Liver (tissue), 3 donors: Measurements from ENCODE around the gene GALNT1.

Source experiments
- CTCF ChIP-seq: fragments of 150-350 bp; IDR thresholded peaks from 2 replicates; pipeline ENCODE4 v1.5.1; 2017; ENCODE audit warnings: improper control_type of control experiment, low read depth, low read length; ENCODE audit not compliant: missing input control
- GABPA ChIP-seq, 2 donors: IDR thresholded peaks in 1 of 2; conservative IDR thresholded peaks in 1 of 2; 2 replicates each; pipeline ENCODE4 v1.6.1; 2016; ENCODE audit warnings: antibody characterized with exemption in 2 of 2, mild to moderate bottlenecking in 1 of 2, moderate library complexity in 1 of 2
- MAX ChIP-seq: IDR thresholded peaks from 2 replicates; pipeline ENCODE4 v1.6.1; 2016; ENCODE audit warnings: antibody characterized with exemption
- NR2F2 ChIP-seq: IDR thresholded peaks from 2 replicates; pipeline ENCODE4 v1.6.1; 2016; ENCODE audit warnings: antibody characterized with exemption
- RAD21 ChIP-seq, 2 donors: IDR thresholded peaks; 2 replicates each; pipeline ENCODE4 v1.6.1; 2016; ENCODE audit warnings: antibody characterized with exemption in 2 of 2, mild to moderate bottlenecking in 2 of 2
- SP1 ChIP-seq: IDR thresholded peaks from 2 replicates; pipeline ENCODE4 v1.6.1; 2018; ENCODE audit warnings: antibody characterized with exemption, mild to moderate bottlenecking
- TAF1 ChIP-seq: conservative IDR thresholded peaks from 2 replicates; pipeline ENCODE4 v1.6.1; 2016; ENCODE audit warnings: antibody characterized with exemption, mild to moderate bottlenecking
- YY1 ChIP-seq: IDR thresholded peaks from 2 replicates; pipeline ENCODE4 v1.6.1; 2016; ENCODE audit warnings: antibody characterized with exemption, mild to moderate bottlenecking
- ZBTB33 ChIP-seq: IDR thresholded peaks from 2 replicates; pipeline ENCODE4 v1.6.1; 2016; ENCODE audit warnings: antibody characterized with exemption
- donor health status: healthy.
- donor health status: healthy.

GRCh38 chr18:35609236-35609635 is 27.7 kb downstream of the GALNT1 start:
- TF ChIP-seq RAD21 (IDR thresholded peaks at IDR 0.05) (no peak), TAF1 (no peak), MAX (no peak), CTCF (no peak), YY1 (no peak), GABPA (IDR thresholded peaks at IDR 0.05 in 1 of 2, conservative IDR thresholded peaks at IDR 0.05 in 1 of 2) (no peak), ZBTB33 (no peak), SP1 (no peak), NR2F2 (no peak)
